Epidermal melanocyte (primary cell): ENCODE measurements around the gene ETNK1.
A peak's percentile ranks its signal among the peaks of the same experiment; 100 is the strongest.
"Not testable (repeated sequence)": the region's sequence is repeated elsewhere in the genome, so short reads cannot be mapped to it uniquely, and the experiment has no call there.

Source experiments
- DNase-seq: peaks from one replicate; pipeline ENCODE4 v3.0.0; 2011; ENCODE audit warnings: low spot score; ENCODE audit not compliant: insufficient read length

ETNK1 gene, protein sequence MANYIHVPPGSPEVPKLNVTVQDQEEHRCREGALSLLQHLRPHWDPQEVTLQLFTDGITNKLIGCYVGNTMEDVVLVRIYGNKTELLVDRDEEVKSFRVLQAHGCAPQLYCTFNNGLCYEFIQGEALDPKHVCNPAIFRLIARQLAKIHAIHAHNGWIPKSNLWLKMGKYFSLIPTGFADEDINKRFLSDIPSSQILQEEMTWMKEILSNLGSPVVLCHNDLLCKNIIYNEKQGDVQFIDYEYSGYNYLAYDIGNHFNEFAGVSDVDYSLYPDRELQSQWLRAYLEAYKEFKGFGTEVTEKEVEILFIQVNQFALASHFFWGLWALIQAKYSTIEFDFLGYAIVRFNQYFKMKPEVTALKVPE

GRCh38 chr12:22624870-22625761 lies at the start of gene ETNK1:
Gene ETNK1 (plus strand): TSS chr12:22625171. CDS start chr12:22625431, 260 bp downstream.
- peak; percentile 65 for DNase-seq

- no peak for DNase-seq
Measured at GRCh38 chr12:22576065-22576464, 48.9 kb upstream of the ETNK1 start.

GRCh38 chr12:22576473-22576872 lies 48.5 kb upstream of the ETNK1 start:
- no peak for DNase-seq

DNA sequence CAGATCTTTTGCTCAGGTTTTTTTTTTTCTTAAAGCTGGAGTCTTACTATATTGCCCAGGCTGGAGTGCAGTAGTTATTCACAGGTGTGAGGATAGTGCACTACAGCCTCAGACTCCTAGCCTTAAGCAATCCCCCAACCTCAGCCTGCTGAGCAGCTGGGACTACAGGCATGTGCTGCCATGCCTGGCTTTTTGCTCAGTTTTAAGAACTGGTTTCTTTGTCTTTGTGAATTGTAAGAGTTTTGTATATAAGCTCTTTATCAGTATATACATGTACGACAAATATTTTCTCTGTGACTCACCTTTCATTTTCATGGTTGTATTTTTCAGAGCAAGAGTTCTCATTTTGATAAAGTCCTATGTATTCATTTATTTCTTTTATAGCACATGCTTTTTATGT lies 47.3 kb upstream of the ETNK1 start:
- no peak for DNase-seq

DNA sequence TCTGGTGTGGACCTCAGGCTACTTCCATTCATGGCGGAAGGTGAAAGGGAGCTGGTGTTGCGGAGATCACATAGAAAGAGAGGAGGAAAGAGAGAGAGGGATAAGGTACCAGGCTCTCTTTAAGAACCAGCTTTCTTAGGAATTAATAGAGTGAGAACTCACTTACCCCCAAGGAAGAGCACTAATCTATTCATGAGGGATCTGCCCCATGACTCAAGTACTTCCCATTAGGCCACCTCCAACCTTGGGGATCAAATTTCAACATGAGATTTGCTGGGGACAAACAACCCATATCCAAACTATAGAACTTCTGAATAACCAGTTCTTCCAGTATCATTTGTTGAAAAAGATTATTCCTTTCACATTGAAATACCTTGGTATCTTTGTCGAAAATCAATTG lies 46.6 kb upstream of the ETNK1 start:
- no peak for DNase-seq

DNA sequence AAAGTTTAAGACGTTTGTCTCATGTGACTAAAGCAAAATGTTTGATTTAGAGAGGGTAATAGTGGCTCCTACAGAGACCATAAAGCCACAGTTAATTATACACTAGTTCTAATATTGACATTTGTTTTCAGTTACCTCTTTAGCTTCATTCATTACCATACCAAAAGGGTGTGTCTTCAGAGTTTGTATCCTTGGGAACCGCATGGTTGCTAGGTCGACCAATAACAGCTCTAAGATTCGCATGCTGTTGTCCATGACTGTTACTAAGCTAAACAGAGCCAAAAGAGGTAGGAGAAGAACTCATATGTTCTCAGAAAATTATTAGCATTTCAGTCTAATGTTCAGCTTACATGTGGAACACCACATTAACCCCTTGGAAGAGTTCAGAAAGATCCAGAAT lies 36.2 kb upstream of the ETNK1 start:
- DNase-seq, result no peak

- DNase-seq, result no peak
Measured at GRCh38 chr12:22593864-22594263, 31.1 kb upstream of the ETNK1 start.

- not testable (repeated sequence) for DNase-seq
Measured at GRCh38 chr12:22597539-22597938, 27.4 kb upstream of the ETNK1 start.

GRCh38 chr12:22598141-22598762 lies 26.7 kb upstream of the ETNK1 start:
- DNase-seq, result no peak

DNA sequence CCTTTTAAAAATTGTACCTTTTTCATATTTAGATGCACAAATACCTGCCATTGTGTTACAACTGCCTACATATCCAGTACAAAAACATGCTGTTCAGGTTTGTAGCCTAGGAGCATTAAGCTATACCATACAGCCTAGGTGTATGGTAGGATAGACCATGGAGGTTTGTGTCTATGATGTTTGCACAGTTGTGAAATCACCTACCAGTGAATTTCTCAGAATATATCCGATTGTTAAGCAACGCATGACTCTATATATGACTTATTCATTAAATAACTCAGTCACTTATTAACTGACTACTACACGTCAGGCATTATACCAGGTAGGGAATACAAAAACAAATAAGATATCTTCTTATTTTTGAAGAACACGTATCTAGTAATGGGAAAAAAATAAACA lies 26.2 kb upstream of the ETNK1 start:
- DNase-seq, result no peak

- DNase-seq, result no peak
Measured at GRCh38 chr12:22600181-22600580, 24.8 kb upstream of the ETNK1 start.

- no peak for DNase-seq
Measured at GRCh38 chr12:22609501-22609900, 15.5 kb upstream of the ETNK1 start.

- no peak for DNase-seq
Measured at GRCh38 chr12:22610131-22610530, 14.8 kb upstream of the ETNK1 start.

DNA sequence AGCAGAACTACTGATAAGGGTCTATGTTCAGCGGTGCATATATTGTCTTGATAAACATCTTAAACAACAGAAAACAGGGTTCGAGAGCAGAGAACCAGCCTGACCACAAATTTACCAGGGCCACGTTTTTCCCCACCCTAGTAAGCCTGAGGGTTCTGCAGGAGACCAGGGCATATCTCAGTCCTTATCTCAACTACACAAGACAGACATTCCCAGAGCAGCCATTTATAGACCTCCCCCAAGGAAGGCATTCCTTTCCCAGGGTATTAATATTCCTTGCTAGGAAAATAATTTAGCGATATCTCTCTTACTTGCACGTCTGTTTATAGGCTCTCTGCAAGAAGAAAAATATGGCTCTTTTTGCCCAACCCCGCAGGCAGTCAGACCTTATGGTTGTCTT lies 12.1 kb upstream of the ETNK1 start:
- not testable (repeated sequence) for DNase-seq

GRCh38 chr12:22615963-22616501 lies 8.9 kb upstream of the ETNK1 start:
- DNase-seq, result no peak

- no peak for DNase-seq
Measured at GRCh38 chr12:22617630-22618029, 7.3 kb upstream of the ETNK1 start.

- DNase-seq, result peak; percentile 22
Measured at GRCh38 chr12:22624548-22624869, 462 bp upstream of the ETNK1 start.

DNA sequence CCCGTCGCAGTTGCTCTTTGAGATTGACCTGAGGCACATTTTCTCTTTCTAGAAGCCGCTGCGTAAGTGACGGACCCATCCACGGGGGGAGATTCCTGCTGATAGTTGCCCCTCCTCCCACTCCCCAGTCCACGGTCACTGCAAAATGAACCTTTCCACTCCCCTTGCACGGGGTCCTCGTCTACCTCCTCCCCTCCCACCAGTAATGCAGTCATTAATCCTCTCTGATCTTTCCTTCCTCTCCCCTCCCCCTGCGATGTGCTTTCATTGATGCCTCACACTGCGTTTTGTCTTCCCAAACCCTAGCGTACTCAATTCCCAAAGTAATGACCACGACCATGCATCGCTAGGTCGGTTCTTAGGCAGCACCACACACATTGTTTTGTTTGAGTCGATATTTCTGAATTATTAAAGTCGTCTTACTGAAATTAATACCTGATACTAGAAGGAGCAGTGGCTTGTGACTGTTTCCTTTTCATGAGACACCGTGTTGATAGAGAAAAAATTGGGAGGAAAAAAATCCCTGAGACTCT lies 857 bp downstream of the ETNK1 start:
- DNase-seq, result no peak

GRCh38 chr12:22626406-22626805 lies 1.4 kb downstream of the ETNK1 start:
- DNase-seq, result no peak

DNA sequence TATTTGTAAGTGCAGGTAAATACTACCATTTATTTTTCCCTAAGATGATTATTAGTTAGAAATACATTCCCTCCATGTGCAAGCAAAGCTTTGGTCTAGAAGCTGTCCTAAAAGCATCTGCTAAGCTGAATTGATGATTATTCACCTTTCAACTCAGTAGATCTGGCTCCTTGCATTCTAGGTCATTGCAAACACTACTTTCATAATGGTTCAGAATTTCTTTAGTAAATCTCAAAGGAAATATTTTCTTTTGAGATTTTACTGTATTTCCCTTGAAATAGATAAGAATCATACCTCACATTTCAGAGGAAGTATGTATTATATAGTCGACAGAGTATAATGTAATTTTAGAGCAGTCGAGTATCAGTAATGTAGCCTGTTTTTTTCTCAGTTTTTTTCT lies 2.4 kb downstream of the ETNK1 start:
- no peak for DNase-seq

GRCh38 chr12:22628228-22628627 lies 3.3 kb downstream of the ETNK1 start:
- DNase-seq, result no peak
